Measurements from ENCODE around the gene NRN1L.
"Not testable (repeated sequence)": the region's sequence is repeated elsewhere in the genome, so short reads cannot be mapped to it uniquely, and the experiment has no call there.

The NRN1L gene

DNA sequence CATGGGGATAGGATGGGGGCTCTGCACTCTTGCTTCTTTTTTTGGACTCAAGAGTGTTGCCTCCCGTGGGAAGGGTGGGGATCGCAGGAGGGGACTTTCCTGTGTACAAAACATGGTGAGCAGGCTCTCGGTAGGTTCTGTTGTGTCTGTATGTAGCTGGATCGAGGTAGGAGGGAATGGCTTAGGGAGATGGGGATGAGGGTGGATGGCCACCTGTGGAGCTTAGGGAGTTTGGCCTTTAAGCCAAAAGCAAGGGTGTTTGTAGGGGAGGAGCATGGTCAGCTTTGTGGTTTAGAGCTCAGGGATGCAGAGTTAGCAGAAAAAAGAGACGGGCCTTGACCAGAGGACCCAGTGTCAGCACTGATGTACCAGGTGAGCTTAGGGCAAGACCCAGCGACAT is 22.8 kb upstream of the NRN1L start:
- DNase-seq, result no peak

DNA sequence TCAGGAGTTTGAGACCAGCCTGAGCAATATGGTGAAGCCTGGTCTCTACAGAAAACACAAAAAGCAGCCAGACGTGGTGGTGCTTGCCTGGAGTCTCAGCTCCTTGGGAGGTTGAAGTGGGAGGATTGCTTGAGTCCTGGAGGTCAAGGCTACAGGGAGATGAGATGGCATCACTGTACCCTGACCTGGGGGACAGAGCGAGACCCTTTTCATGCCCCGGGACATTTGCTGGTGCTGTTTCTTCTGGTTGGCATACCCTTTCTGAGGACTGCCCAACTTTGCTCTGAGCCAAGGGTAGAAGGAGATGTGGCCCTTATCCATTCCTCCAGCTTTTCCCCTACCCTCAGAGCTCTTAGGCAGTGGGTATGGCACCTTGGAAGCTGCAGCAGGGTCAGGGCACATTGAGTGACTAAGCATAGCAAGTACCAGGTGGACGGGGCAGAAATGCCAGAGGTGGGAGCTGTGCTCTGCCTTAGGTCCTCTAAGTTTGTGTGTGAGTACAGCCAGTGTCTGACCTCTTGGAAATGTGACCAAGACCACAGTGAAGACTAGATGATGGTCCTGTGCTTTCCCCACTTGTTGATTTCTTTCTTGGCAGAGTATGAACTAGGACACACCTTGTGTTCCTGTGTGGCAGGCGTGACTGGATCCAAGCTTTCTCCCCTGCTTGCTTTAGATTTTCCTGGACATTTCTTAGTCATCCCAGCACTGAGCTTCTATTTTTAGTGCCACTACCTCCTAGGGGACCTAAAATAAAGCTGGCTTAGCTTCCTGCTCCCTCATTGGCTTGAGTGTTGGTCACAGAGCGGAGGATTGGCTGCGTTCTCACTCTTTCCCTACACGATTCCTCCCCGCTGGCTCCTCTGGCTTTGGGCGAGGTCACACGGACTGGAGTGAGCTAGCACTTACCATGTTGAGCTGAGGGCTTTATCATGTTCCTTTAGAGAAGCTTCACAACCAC is 21.8 kb upstream of the NRN1L start:
- no peak for DNase-seq

DNA sequence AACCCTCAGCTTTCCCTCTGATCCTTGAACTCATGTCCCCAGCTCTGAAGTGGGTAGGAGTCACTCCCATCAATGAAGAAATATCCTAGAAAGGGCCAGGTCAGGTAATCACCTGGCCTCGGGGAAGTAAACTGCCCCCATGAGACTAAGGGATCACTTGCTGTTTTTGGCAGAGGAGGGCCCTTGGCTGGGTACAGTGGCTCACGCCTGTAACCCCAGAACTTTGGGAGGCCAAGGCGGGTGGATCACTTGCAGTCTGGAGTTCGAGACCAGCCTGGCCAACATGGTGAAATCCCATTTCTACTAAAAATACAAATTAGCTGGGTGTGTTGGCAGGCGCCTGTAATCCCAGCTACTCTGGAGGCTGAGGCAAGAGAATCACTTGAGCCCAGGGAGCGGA is 20.6 kb upstream of the NRN1L start:
- not testable (repeated sequence) for DNase-seq

DNA sequence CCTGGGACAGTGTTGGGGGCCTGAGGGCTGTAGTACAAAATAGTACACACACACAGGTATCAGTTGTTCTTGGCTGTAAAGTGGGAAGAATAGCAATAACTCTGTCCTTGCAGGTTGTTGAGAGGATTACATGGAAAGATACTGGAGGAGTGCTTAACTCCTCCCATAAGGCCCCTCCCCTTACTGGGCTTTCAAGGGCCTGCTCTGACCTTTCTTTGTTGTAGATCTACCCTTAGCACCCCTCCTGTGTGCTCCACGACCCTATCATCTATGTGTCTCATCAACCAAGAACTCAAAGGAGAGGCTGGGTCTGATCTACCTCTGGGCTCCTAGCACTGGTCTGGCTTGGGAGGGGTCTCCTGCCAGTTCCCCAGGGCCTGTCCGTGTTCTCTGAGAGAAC is 20.1 kb upstream of the NRN1L start:
- DNase-seq, result no peak

DNA sequence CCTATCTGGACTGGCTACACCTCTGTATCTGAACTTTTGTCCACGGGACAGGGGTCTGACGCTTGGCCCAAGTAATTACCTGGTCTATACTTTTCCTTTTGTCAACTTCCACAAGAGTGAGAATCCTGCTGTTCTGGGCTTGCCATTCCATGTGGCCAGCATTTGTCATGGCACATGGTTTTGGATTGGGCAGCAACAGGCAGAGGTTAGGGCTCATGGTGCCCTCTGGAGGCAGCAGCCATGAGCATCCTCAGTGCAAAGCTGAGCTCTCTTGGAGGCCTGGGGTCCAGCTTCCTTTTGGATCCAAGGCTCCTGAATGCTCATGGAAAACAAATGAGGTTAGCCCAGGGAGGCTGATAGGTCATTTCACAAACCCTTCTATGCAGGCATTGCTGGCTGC is 19.4 kb upstream of the NRN1L start:
- peak; percentile 13 for DNase-seq

DNA sequence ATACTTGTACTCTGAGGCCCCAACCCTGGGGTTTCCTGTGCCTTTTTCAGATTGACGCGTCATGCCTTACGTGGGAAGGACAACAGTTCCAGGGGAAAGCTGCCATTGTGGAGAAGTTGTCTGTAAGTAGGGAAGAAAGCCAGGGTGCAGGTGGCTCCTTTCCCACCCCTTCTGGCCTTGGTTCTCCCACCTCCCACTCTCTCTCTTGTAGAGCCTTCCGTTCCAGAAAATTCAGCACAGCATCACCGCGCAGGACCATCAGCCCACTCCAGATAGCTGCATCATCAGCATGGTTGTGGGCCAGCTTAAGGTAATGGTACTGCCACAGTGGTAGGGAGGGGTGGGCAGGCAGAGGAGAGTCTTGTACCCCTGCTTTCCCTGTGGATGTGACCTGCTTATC is 16.4 kb upstream of the NRN1L start:
- DNase-seq, result no peak

DNA sequence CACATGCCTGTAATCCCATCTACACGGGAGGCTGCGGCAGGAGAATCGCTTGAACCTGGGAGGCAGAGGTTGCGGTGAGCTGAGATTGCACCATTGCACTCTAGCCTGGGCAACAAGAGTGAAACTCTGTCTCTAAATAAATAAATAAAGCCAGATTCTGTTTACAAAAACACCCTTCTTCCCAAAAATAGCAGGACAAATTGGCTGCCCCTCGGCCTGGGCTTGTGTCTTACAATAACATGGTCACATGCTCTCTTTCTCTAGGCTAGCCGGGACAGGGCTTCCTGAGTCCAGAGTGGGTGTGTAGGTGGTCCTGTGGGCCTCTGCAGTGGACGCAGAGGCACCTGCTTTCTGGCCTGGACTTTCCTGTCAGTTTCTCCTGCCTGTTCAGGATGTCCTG is 15.0 kb upstream of the NRN1L start:
- DNase-seq, result no peak

DNA sequence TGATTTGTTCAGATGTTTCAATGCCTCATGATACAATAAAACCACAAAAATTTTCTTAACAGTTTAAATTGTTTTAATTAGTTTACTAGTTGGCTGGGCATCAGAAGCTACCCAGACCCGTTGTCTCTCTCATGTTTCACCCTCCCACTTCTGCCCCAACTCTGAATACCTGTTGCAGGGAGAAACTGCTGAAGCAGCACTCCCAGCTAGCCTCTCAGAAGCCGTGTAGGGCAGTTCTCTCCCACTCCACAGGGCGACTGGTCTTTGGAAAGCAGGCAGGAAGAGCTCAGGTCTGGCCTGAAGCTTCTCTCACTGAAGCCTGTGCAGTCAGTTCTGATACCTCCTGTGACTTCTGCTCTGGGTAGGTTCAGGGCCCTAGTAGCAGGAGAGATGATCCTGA is 13.4 kb upstream of the NRN1L start:
- DNase-seq, result no peak

DNA sequence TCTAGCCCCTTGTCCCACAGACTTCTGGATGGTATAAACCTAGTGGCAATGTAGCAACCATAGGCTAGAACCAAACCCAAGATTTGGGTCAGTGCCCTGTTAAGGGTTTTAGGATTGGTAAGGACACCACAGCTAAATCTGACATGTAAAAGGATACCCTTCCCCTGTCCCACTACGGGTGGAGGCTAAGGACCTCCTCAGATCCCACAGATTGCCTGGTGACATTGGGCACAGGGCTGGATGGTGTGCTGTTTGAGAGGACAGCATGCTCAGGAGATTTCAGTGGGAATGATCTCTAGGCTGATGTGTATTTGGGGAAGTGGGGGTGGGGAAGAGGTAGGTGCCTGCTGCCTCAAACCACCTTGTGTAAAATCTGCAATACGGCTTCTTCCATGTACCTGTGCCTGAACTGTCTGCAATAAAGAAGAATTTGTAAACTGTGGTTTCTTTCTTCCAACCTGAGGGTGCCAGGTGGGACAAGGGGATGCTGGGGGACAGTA is 12.5 kb upstream of the NRN1L start:
- no peak for DNase-seq

DNA sequence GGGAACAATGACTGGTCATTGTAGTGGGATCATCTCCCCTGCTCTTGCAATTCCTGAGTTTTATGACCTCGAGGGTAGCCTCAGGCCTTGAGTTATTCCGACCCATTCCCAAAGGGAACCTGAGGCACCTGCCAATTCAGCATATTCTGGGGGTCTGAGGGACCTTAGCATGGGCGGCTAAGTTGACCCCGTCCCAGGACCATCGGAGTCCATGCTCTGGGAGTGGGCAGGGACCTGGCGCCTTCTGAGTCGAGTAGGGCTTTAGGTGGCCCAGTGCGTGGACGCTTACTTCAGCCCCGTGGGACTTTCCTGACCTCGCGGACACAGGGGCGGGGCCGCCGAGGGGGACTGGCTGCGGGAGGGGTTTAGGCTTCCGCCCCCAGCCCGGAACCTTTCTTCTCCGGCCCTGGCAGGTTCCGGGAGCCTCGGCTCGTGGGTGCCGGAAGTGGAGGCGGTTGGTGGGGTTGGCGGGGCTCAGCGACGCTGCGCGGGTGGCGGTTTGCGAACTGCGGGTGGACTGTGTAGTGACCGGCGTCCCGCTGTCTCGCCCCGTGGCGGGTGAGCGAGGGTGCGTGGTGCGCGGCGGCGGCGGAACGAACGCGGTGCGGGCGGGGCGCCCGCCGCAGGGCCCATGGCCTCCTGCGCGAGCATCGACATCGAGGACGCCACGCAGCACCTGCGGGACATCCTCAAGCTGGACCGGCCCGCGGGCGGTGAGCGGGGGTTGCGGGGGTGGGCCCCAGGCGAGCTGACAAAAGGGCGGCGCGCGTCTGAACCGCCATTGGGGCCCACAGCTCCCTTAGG is 11.9 kb upstream of the NRN1L start, which contains the start of gene EDC4:
Gene EDC4 (plus strand): TSS at position 422 of the 804 bp plus-strand sequence. CDS start 210 bp downstream, at position 632.
- peak; percentile 55 for DNase-seq

DNA sequence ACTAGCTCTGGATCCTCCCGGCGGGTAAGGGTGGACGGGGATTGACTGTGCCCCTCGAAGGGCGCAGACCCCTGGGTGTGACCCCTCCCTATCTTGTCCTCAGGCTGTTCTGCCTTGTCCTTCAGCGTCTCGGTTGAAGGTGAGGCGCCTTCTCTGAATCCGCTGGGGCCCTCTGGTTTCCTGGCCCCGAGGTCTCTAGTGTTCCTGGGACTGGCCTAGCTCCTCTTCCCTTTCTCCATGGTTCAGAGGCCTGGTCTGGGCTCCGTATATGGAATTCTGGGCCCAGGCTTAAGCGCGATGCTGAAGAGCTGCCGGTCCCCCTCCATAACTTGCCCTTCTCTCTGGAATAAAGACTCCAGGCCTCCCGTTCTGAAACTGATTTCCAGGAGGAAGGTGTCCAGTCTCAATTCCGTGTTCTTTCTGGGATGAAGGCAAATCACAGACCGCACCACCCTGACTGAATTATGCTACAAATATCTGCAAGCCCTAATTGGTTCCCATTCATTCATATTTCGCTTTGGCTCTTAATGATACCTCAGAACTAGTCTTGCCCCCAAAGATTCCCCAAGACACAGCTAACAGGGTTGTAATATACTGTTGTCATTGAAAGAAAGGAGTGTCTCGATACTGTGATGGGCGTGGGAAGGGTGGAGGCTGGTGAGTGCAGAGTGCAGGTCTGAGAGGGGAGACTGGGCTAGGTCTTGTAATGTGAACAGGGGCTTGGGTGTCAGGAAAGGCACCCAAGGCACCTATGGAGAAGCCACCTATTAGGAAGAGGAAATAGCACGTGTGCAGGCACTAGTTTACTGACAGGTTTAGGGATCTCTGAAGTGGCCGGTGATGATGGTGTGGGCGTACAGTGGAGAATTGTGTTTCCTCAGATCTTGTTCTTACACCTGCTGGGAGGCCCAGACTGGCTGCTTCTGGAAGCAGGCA is 11.0 kb upstream of the NRN1L start:
- DNase-seq, result peak; percentile 24

DNA sequence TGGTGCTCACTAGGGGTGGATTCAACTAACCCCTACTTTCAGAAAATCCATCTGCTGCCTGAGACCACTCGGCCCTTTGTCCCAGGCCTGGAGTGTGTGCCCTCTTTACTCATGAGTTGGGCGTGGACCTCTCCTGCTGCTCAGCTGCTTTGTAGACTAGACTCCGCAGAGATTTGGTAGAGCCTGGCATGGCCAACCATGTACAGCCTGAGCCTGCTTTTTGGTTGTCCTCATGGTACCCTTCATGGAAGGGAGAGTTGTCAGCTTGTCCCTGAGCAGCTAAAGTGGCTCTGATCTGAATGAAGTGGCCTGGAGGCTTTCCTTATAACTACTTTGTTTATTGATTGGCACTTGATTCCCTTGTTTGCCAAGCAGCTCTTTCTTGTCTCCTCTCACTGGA is 10.3 kb upstream of the NRN1L start:
- DNase-seq, result no peak

DNA sequence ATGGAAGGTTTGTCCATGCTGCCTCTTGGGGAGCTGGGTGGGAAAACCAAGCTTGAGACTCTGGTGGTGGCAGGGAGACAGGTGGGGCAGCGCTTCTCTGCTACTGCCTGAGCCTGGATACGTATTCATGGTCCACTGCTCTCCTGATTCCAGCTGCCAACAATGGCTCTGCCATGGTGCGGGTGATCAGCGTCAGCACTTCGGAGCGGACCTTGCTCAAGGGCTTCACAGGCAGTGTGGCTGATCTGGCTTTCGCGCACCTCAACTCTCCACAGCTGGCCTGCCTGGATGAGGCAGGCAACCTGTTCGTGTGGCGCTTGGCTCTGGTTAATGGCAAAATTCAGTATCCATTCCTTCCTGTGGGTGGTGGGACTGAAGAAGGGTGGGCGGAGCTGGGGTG is 7.6 kb upstream of the NRN1L start:
- DNase-seq, result no peak

DNA sequence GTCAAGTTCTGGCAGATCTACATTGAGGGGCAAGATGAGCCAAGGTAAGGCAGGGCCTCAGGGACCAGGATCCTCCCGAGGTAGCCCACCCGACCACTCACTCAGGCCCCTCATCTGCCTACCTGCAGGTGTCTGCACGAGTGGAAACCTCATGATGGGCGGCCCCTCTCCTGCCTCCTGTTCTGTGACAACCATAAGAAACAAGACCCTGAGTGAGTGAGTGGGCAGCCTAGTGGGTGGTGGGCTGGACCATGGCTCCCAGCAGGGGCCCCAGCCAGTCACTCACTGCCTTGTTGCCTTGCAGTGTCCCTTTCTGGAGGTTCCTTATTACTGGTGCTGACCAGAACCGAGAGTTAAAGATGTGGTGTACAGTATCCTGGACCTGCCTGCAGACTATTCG is 6.5 kb upstream of the NRN1L start:
- DNase-seq, result no peak

DNA sequence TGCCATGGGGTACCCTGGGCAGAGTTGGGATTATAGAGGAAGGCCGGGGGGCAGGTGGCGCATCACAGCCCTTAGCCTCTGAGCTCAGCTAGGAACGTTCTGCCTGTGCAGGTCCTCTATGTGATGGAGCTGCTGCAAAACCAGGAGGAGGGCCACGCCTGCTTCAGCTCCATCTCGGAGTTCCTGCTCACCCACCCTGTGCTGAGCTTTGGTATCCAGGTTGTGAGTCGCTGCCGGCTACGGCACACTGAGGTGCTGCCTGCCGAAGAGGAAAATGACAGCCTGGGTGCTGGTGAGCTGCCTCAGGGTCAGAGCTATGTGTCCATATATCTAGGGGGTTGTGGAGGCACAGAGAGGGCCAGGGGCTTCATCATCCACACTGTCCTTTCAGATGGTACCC is 5.8 kb upstream of the NRN1L start:
- no peak for DNase-seq

DNA sequence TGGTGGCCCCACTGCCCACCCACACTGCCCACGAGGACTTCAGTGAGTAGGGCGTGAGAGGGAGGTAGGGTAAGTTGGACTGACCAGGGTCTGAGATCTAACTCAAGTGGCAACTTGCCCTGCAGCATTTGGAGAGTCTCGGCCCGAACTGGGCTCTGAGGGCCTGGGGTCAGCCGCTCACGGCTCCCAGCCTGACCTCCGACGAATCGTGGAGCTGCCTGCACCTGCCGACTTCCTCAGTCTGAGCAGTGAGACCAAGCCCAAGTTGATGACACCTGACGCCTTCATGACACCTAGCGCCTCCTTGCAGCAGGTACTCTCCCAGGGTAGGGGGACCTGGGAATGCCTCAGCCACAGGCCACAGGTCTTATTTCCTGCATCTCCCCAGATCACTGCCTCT is 5.2 kb upstream of the NRN1L start:
- no peak for DNase-seq

DNA sequence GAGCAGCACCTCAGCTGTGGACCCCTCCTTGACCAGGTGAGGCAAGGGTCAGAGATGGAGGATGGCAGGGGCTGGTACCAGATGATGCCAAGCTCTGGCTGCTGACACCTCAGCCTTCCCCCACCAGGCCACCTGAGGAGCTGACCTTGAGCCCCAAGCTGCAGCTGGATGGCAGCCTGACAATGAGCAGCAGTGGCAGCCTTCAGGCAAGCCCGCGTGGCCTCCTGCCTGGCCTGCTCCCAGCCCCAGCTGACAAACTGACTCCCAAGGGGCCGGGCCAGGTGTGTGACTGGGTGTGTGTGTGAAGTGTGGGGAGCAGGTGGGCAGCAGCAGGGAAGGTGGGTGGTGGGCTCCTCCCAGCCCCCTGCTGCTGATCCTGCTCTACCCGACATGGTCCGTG is 4.7 kb upstream of the NRN1L start:
- DNase-seq, result no peak

DNA sequence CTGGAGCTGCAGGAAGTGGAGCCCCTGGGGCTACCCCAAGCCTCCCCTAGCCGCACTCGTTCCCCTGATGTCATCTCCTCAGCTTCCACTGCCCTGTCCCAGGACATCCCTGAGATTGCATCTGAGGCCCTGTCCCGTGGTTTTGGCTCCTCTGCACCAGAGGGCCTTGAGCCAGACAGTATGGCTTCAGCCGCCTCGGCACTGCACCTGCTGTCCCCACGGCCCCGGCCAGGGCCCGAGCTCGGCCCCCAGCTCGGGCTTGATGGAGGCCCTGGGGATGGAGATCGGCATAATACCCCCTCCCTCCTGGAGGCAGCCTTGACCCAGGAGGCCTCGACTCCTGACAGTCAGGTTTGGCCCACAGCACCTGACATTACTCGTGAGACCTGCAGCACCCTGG is 4.1 kb upstream of the NRN1L start:
- no peak for DNase-seq

DNA sequence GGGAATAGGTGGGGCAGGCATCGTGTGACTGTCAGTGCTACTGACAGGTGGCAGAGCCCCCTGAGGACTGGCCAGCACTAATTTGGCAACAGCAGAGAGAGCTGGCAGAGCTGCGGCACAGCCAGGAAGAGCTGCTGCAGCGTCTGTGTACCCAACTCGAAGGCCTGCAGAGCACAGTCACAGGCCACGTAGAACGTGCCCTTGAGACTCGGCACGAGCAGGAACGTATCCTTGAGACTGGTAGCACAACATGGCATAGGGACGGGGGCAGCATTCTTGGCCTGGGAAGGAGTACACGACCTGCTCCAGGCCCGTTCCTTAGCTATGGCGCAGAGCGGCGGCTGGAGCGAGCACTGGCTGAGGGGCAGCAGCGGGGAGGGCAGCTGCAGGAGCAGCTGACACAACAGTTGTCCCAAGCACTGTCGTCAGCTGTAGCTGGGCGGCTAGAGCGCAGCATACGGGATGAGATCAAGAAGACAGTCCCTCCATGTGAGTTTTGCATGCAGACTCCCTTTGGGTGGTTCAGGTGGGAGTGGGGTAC is 3.0 kb upstream of the NRN1L start:
- no peak for DNase-seq

DNA sequence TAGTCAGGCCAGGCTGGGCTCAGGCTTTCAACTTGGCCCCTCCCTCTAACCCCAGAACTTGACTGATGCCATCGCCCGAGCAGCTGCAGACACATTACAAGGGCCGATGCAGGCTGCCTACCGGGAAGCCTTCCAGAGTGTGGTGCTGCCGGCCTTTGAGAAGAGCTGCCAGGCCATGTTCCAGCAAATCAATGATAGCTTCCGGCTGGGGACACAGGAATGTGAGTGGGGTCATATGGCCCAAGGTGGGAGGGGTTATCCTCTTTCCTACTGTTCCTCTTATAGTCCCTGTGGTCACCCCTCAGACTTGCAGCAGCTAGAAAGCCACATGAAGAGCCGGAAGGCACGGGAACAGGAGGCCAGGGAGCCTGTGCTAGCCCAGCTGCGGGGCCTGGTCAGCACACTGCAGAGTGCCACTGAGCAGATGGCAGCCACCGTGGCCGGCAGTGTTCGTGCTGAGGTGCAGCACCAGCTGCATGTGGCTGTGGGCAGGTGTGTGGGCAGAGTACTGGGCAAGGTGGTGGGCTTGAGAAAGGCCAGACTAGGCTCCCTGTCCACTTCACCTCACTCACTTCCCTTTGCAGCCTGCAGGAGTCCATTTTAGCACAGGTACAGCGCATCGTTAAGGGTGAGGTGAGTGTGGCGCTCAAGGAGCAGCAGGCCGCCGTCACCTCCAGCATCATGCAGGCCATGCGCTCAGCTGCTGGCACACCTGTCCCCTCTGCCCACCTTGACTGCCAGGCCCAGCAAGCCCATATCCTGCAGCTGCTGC is 2.1 kb upstream of the NRN1L start:
- DNase-seq, result no peak

DNA sequence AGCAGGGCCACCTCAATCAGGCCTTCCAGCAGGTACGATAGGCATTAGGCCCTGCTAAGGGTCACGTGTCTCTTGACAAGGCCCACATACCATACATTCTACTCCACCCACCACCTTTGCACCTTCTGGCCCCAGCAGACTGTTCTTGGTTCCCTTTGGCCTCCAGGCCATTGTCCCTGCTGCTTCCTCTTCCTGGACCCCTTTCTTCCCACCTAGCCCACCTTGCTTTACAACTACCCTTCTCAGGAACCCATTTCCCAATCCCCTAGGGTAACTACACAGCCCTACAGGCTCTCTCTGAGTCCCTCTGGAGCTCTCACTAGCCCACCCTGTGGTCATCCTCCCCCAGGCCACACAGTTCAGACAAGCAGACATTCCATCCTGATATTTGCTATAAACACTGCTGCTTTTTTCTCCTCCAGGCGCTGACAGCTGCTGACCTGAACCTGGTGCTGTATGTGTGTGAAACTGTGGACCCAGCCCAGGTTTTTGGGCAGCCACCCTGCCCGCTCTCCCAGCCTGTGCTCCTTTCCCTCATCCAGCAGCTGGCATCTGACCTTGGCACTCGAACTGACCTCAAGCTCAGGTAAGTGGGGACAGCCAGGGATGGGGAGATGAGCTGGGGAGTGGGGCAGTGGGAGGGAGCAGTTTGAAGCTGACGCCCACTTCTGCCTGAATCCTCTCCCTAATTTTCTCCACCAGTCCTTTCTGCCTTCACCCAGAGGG is 1.4 kb upstream of the NRN1L start:
- no peak for DNase-seq

All from NCI-H146 (cell line).